HEK293 (cell line): ENCODE results near the gene L3MBTL3.

Experiments used
- CTCF ChIP-seq: fragments of 450-650 bp; formaldehyde crosslinking; IDR thresholded peaks from 2 replicates; pipeline ENCODE4 v1.5.1; 2016; ENCODE audit warnings: missing biosample characterization, missing genetic modification characterization
- ELK4 ChIP-seq: IDR thresholded peaks from 2 replicates; pipeline ENCODE4 v1.6.1; 2011; ENCODE audit warnings: mild to moderate bottlenecking, low read depth, low read length, borderline replicate concordance
- TCF7L2 ChIP-seq: IDR thresholded peaks from 2 replicates; pipeline ENCODE4 v1.6.1; 2011; ENCODE audit warnings: low read depth, mild to moderate bottlenecking, inconsistent platforms, low read length, moderate library complexity, borderline replicate concordance
- ZBTB11 ChIP-seq: fragments of 450-650 bp; formaldehyde crosslinking; conservative IDR thresholded peaks from 2 replicates; pipeline ENCODE4 v1.5.1; 2016; ENCODE audit warnings: low read depth, missing biosample characterization, missing genetic modification characterization
- ZBTB7A ChIP-seq: fragments of 450-650 bp; formaldehyde crosslinking; IDR thresholded peaks from 2 replicates; pipeline ENCODE4 v1.5.1; 2016; ENCODE audit warnings: low read depth, missing biosample characterization, missing genetic modification characterization
- ZNF132 ChIP-seq: fragments of 450-650 bp; formaldehyde crosslinking; IDR thresholded peaks from 2 replicates; pipeline ENCODE4 v1.5.1; 2017; ENCODE audit warnings: missing biosample characterization, missing genetic modification characterization, borderline replicate concordance
- ZNF138 ChIP-seq: fragments of 450-650 bp; formaldehyde crosslinking; IDR thresholded peaks from 2 replicates; pipeline ENCODE4 v1.5.1; 2016; ENCODE audit warnings: missing biosample characterization, missing genetic modification characterization, borderline replicate concordance
- ZNF214 ChIP-seq: fragments of 450-650 bp; formaldehyde crosslinking; IDR thresholded peaks from 2 replicates; pipeline ENCODE4 v1.5.1; 2017; ENCODE audit warnings: missing biosample characterization, mild to moderate bottlenecking, missing genetic modification characterization, borderline replicate concordance
- ZNF280D ChIP-seq: fragments of 450-650 bp; formaldehyde crosslinking; IDR thresholded peaks from 2 replicates; pipeline ENCODE4 v1.5.1; 2016; ENCODE audit warnings: missing biosample characterization, missing genetic modification characterization
- ZNF558 ChIP-seq: fragments of 450-650 bp; formaldehyde crosslinking; IDR thresholded peaks from 2 replicates; pipeline ENCODE4 v1.5.1; 2016; ENCODE audit warnings: missing biosample characterization, missing genetic modification characterization
- ZSCAN23 ChIP-seq: fragments of 450-650 bp; formaldehyde crosslinking; IDR thresholded peaks from 2 replicates; pipeline ENCODE4 v1.5.1; 2016; ENCODE audit warnings: missing biosample characterization, missing genetic modification characterization
- ZSCAN30 ChIP-seq: fragments of 450-650 bp; IDR thresholded peaks from 2 replicates; pipeline ENCODE4 v1.5.1; 2018; ENCODE audit warnings: missing biosample characterization, mild to moderate bottlenecking, missing genetic modification characterization, moderate library complexity

- TF ChIP-seq CTCF (tag by site-specific recombination) (no peak), TCF7L2 (no peak), ZNF214 (no peak), ELK4 (no peak), ZNF138 (no peak), ZNF132 (tag by site-specific recombination) (no peak), ZBTB7A (tag by site-specific recombination) (no peak), ZSCAN30 (tag by site-specific recombination) (no peak), ZNF280D (tag by site-specific recombination) (no peak), ZBTB11 (no peak), ZNF558 (tag by site-specific recombination) (no peak), ZSCAN23 (tag by site-specific recombination) (no peak)
Observed at GRCh38 chr6:130076512-130076911, 58.1 kb downstream of the L3MBTL3 start.
